Heart left ventricle (tissue), 16 donors: ENCODE data around the gene ESRP2. TPM values are rescaled to one million over a fixed set of nuclear protein-coding genes. Genes with fewer than 3 reads are reported as not detected.

Experiments
- ATAC-seq, 4 donors: fragments of 200-7000 bp; cut with Tn5 transposase; one replicate each; pipeline ENCODE4 v1.9.1; 2020 to 2022; ENCODE audit warnings: moderate library complexity in 4 of 4, mild to moderate bottlenecking in 3 of 4, moderate number of reproducible peaks in 1 of 4
- DNase-seq, 5 donors: peaks; one replicate each; pipeline ENCODE4 v3.0.0-alpha.2; 2020
- H3K27ac ChIP-seq, 12 donors: fragments of 200-600 bp; sonication (generic) in 4 of 12; one replicate each; pipeline versions ENCODE4 v1.5.0 to v1.8.0; 2016 to 2022; ENCODE audit warnings: mild to moderate bottlenecking in 2 of 12
- H3K27me3 ChIP-seq, 9 donors: fragments of 200-600 bp; sonication (generic) in 2 of 9; one replicate each; pipeline versions ENCODE4 v1.5.1 to v1.8.0; 2016 to 2022; ENCODE audit warnings: mild to moderate bottlenecking in 3 of 9
- H3K36me3 ChIP-seq, 9 donors: fragments of 200-600 bp; sonication (generic) in 2 of 9; one replicate each; pipeline versions ENCODE4 v1.5.0 to v1.8.0; 2018 to 2022; ENCODE audit warnings: mild to moderate bottlenecking in 2 of 9
- H3K4me1 ChIP-seq, 12 donors: fragments of 200-600 bp; sonication (generic) in 4 of 12; one replicate each; pipeline versions ENCODE4 v1.5.0 to v1.8.0; 2016 to 2022; ENCODE audit warnings: mild to moderate bottlenecking in 3 of 12
- H3K4me3 ChIP-seq, 12 donors: fragments of 200-600 bp; sonication (generic) in 4 of 12; one replicate each; pipeline versions ENCODE4 v1.5.0 to v1.8.0; 2017 to 2022; ENCODE audit warnings: mild to moderate bottlenecking in 9 of 12, moderate library complexity in 4 of 12
- H3K9me3 ChIP-seq, 12 donors: fragments of 200-600 bp; sonication (generic) in 4 of 12; one replicate each; pipeline versions ENCODE4 v1.5.0 to v1.8.0; 2016 to 2022; ENCODE audit warnings: mild to moderate bottlenecking in 1 of 12
- POLR2A ChIP-seq, 2 donors: fragments of 450-650 bp; IDR thresholded peaks; one replicate each; pipeline ENCODE4 v1.6.1; 2017; ENCODE audit warnings: antibody characterized with exemption in 2 of 2, mild to moderate bottlenecking in 2 of 2, moderate library complexity in 2 of 2
- WGBS, 4 donors: extraction: QIAGEN DNeasy Blood & Tissue Kit in 2 of 4; methylation state at CpG; one replicate each; pipeline versions ENCODE4 v1.1.5 to v1.1.7; 2013 to 2018; 5-methylcytosine and 5-hydroxymethylcytosine counted together
- intact Hi-C, 10 donors: fragments of 100-400 bp; cut with DNase I; formaldehyde crosslinking; loops; one replicate each; pipeline versions ENCODE4 v1.11.1 to v1.14.2; 2022
- polyA plus RNA-seq, 2 donors: library from polyadenylated mRNA; stranded (reverse); fragments of 200-250 nt; gene quantifications; one replicate each; pipeline ENCODE4 v1.2.3, GENCODE V29; 2013
- total RNA-seq, 9 donors: library from RNA; depleted of rRNA in 2 of 9; stranded (reverse); fragments of >200 nt in 2 of 9; fragmentation: NEBNext Ultra II Directional in 3 of 9; extraction: Animal tissue kit (Norgen Biotek cat#: 25700) in 3 of 9; gene quantifications; one replicate each; pipeline versions ENCODE4 v1.1.0 to v1.2.4, GENCODE V29; 2016 to 2023
- TF ChIP-seq, protein P1 (sequence below), 12 donors: fragments of 200-600 bp; sonication (generic) in 4 of 12; IDR thresholded peaks; one replicate each; pipeline versions ENCODE4 v1.5.0 to v1.8.0; 2018 to 2022; ENCODE audit warnings: antibody characterized with exemption in 12 of 12, mild to moderate bottlenecking in 5 of 12
- donor health status: ischemic (EF 13 %, LVEDD 7.1; RV severe dilation, severe dysfunction).
- donor health status: healthy with polysubstance abuse.
- donor health status: DM: no; HTN: yes; CAD: no.
- donor health status: DM: no; HTN: no; CAD: no.
- donor health status: ischemic (EF 25% LVEDD 6.9; RV normal size, moderate dysfunction).
- donor health status: ischemic (EF 25% LVEDD 5.7; RV mildly dilated, moderate dysfunction).
- donor health status: healthy.
- donor health status: DM: yes; HTN: yes; CAD: no.
- donor health status: ischemic (EF 35%, LVEDD 5.7; RV mildly dilated, moderate dysfunction).
- donor health status: nonischemic (EF 11% LVEDD 7.7; RV severe dilation, severe dysfunction).
- donor health status: DM: yes; HTN: yes; CAD: no.
- donor health status: PGD.
- donor health status: ischemic (EF 29% LVEDD 5.4; RV normal size, mild dysfunction).
- donor health status: nonischemic (EF 23%, LVEDD 6.1; RV moderate dilation, normal function).

Gene ESRP2
- total and polyA plus RNA-seq, 11 donors = 0.15 to 1.9 (median 0.45) TPM; not detected in 1

DNA sequence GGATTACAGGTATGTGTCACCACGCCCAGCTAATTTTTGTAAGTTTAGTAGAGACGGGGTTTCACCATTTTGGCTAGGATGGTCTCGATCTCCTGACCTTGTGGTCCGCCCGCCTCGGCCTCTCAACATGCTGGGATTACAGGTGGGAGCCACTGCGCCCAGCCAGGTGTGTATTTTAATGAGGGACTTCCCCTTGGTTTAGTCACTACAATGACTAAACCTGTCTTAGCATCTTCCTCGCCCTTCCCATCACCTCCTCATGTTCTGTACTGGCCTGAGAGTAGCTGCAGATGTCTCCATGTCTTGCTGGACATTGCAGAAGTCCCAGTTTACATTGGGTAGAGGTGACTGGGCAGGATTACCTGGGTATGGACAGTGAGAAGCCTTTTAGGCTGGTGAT is 38.0 kb upstream of the ESRP2 start:
- intact Hi-C loops = no loop called here
- TF ChIP-seq POLR2A (IDR thresholded peaks at IDR 0.05) = no peak
- TF ChIP-seq, protein P1, sequence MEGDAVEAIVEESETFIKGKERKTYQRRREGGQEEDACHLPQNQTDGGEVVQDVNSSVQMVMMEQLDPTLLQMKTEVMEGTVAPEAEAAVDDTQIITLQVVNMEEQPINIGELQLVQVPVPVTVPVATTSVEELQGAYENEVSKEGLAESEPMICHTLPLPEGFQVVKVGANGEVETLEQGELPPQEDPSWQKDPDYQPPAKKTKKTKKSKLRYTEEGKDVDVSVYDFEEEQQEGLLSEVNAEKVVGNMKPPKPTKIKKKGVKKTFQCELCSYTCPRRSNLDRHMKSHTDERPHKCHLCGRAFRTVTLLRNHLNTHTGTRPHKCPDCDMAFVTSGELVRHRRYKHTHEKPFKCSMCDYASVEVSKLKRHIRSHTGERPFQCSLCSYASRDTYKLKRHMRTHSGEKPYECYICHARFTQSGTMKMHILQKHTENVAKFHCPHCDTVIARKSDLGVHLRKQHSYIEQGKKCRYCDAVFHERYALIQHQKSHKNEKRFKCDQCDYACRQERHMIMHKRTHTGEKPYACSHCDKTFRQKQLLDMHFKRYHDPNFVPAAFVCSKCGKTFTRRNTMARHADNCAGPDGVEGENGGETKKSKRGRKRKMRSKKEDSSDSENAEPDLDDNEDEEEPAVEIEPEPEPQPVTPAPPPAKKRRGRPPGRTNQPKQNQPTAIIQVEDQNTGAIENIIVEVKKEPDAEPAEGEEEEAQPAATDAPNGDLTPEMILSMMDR (IDR thresholded peaks at IDR 0.05) = no peak
- Histone ChIP-seq H3K27me3 (no peaks in the 10 kb centered on the region), H3K9me3 (no peaks in the 10 kb centered on the region), H3K4me1 (peaks cover 0 to 76% (median 37%) of the 10 kb centered on the region in 12 donors), H3K4me3 (no peak overlapping the region), H3K27ac (peak overlapping the region in 10 of 12 donors; percentile 18 to 81 (median 72)), H3K36me3 (peaks cover 0 to 57% (median 35%) of the 10 kb centered on the region in 9 donors)
- 96 to 99% (median 97%) methylated on average over 8 of the region's 8 CpGs for WGBS, 4 donors
- DNase-seq (peak in 1 of 5 donors; percentile 24), ATAC-seq (no peak)

GRCh38 chr16:68273459-68273858 is 37.5 kb upstream of the ESRP2 start:
- ATAC-seq (no peak), DNase-seq (no peak)
- TF ChIP-seq, protein P1 (IDR thresholded peaks at IDR 0.05) = no peak
- TF ChIP-seq POLR2A (IDR thresholded peaks at IDR 0.05) = no peak
- no peaks in the 10 kb centered on the region for H3K27me3 ChIP-seq
- peaks cover 0 to 60% (median 35%) of the 10 kb centered on the region in 9 donors for H3K36me3 ChIP-seq
- intact Hi-C loops = no loop called here
- 79 to 94% (median 88%) methylated on average over 5 of the region's 5 CpGs for WGBS, 4 donors
- no peak overlapping the region for H3K4me3 ChIP-seq
- no peaks in the 10 kb centered on the region for H3K9me3 ChIP-seq
- H3K27ac ChIP-seq = peak overlapping the region in 9 of 12 donors; percentile 28 to 100 (median 58)
- H3K4me1 ChIP-seq = peaks cover 0 to 80% (median 41%) of the 10 kb centered on the region in 12 donors

- Histone ChIP-seq H3K36me3 (peaks cover 0 to 55% (median 32%) of the 10 kb centered on the region in 9 donors), H3K4me1 (peaks cover 0 to 88% (median 49%) of the 10 kb centered on the region in 12 donors), H3K9me3 (no peaks in the 10 kb centered on the region), H3K4me3 (no peak overlapping the region), H3K27me3 (no peaks in the 10 kb centered on the region), H3K27ac (peak overlapping the region in 10 of 12 donors; percentile 28 to 100 (median 56))
- ATAC-seq = peak in 1 of 4 donors; percentile 8
- 57 to 87% (median 61%) methylated on average over 4 of the region's 4 CpGs for WGBS, 4 donors
- intact Hi-C loops = no loop called here
- TF ChIP-seq POLR2A (IDR thresholded peaks at IDR 0.05) = no peak
- DNase-seq = peak in 1 of 5 donors; percentile 12
Observed at GRCh38 chr16:68272507-68273209, 36.7 kb upstream of the ESRP2 start.

DNA sequence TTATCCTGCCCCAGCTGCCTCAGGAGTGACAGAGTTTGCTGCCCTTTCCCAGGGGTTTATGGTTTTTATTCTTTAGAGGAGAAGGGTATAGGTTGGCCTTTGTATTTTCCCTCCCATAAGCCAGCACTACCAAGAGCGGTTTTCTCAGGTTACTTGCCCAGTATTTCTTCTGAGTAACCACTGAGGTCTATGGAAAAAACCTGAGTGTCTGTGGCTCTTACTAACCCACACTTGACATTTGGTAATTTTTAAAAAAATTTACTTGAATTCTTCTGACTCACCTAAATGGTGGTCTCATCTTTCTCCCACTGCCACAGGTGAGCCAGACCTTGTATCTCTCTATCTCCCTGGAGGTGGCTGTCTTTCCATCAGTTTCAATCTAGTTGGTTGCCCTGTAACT is 34.4 kb upstream of the ESRP2 start:
- Histone ChIP-seq H3K27me3 (no peaks in the 10 kb centered on the region), H3K4me3 (peak overlapping the region in 1 of 12 donors; percentile 32), H3K4me1 (peaks cover 0 to 93% (median 63%) of the 10 kb centered on the region in 12 donors), H3K36me3 (peaks cover 0 to 48% (median 25%) of the 10 kb centered on the region in 9 donors), H3K27ac (peak overlapping the region in 7 of 12 donors; percentile 1 to 100 (median 57)), H3K9me3 (no peaks in the 10 kb centered on the region)
- TF ChIP-seq, protein P1 (IDR thresholded peaks at IDR 0.05) = no peak
- TF ChIP-seq POLR2A (IDR thresholded peaks at IDR 0.05) = no peak
- ATAC-seq = no peak
- DNase-seq = no peak
- intact Hi-C loops = no loop called here
- WGBS, 4 donors = 0 to 75% (median 35%) methylated on average over 1 of the region's 1 CpG
